Body of pancreas (tissue), 4 donors: Measurements from ENCODE around the gene RGS6. TPM values are rescaled to one million over a fixed set of nuclear protein-coding genes. Genes with fewer than 3 reads are reported as not detected.

ENCODE experiments used
- ATAC-seq: fragments of 150-250 bp; one replicate; pipeline ENCODE4 v1.9.1; 2016
- DNase-seq, 4 donors: peaks; one replicate each; pipeline ENCODE4 v3.0.0-alpha.2; 2019
- H3K27ac ChIP-seq, 4 donors: fragments of 200-600 bp; sonication (generic); 1 replicate in 3 of 4; 2 replicates in 1 of 4; pipeline versions ENCODE4 v1.5.1 to v1.6.1; 2016 to 2019; ENCODE audit warnings: mild to moderate bottlenecking in 1 of 4, mixed read lengths in 1 of 4, moderate library complexity in 1 of 4
- H3K27me3 ChIP-seq, 2 donors: fragments of 200-600 bp; sonication (generic); one replicate each; pipeline ENCODE4 v1.6.0; 2016; ENCODE audit warnings: mild to moderate bottlenecking in 1 of 2
- H3K36me3 ChIP-seq, 2 donors: fragments of 200-600 bp; sonication (generic); replicated peaks in 1 of 2; 2 replicates each; pipeline ENCODE4 v1.5.1; 2016; ENCODE audit warnings: low read depth in 2 of 2; ENCODE audit not compliant: insufficient read depth in 1 of 2
- H3K4me1 ChIP-seq: fragments of 200-600 bp; sonication (generic); one replicate; pipeline ENCODE4 v1.6.0; 2016
- H3K4me3 ChIP-seq, 2 donors: fragments of 200-600 bp; sonication (generic); 1 replicate in 1 of 2; 2 replicates in 1 of 2; pipeline ENCODE4 v1.5.1; 2016 to 2019
- H3K9me3 ChIP-seq, 3 donors: fragments of 200-600 bp; sonication (generic); 1 replicate in 2 of 3; 2 replicates in 1 of 3; pipeline ENCODE4 v1.5.1; 2016
- CTCF ChIP-seq, 7 experiments: fragments of 450-650 bp in 4 of 7; fragments of 200-600 bp in 3 of 7; sonication (generic) in 3 of 7; IDR thresholded peaks; one replicate each; pipeline ENCODE4 v1.5.1; 2016 to 2019; ENCODE audit warnings: antibody characterized with exemption in 7 of 7
- POLR2A ChIP-seq, 3 donors: fragments of 450-650 bp; IDR thresholded peaks; one replicate each; pipeline ENCODE4 v1.6.1; 2016; ENCODE audit warnings: antibody characterized with exemption in 3 of 3, mild to moderate bottlenecking in 2 of 3
- WGBS, 2 donors: methylation state at CpG; one replicate each; pipeline ENCODE4 v1.1.5; 2017; 5-methylcytosine and 5-hydroxymethylcytosine counted together
- intact Hi-C: fragments of 100-400 bp; cut with DNase I; formaldehyde crosslinking; loops from one replicate; pipeline ENCODE4 v1.15.1; 2023
- total RNA-seq, 2 donors: library from RNA; depleted of rRNA; stranded (reverse); fragments of >200 nt; gene quantifications; one replicate each; pipeline ENCODE4 v1.1.0, GENCODE V29; 2016

Gene RGS6
- total RNA-seq, 2 donors from 2014 or later: 0.26 to 1.3 TPM

- intact Hi-C loops: no loop called here
- TF ChIP-seq POLR2A (IDR thresholded peaks at IDR 0.05): no peak
- no peak for TF ChIP-seq CTCF (IDR thresholded peaks at IDR 0.05)
- Histone ChIP-seq H3K4me1 (no peaks in the 10 kb centered on the region), H3K4me3 (no peak overlapping the region), H3K9me3 (no peaks in the 10 kb centered on the region), H3K36me3 (no peaks in the 10 kb centered on the region), H3K27me3 (no peaks in the 10 kb centered on the region), H3K27ac (no peak overlapping the region)
- WGBS, 2 donors: 72 to 78% methylated on average over 3 of the region's 3 CpGs
- DNase-seq: no peak
- no peak for ATAC-seq
These were observed 240.4 kb downstream of the RGS6 start for GRCh38 chr14:72172597-72172996.

GRCh38 chr14:72173038-72173720 is 240.9 kb downstream of the RGS6 start:
- H3K27ac ChIP-seq: no peak overlapping the region

GRCh38 chr14:72177251-72177650 is 245.0 kb downstream of the RGS6 start:
- intact Hi-C loops: no loop called here
- no peak overlapping the region for H3K27ac ChIP-seq
- peaks cover under 1% of the 10 kb centered on the region for H3K4me1 ChIP-seq
- no peak for TF ChIP-seq POLR2A (IDR thresholded peaks at IDR 0.05)
- TF ChIP-seq CTCF (IDR thresholded peaks at IDR 0.05): no peak
- no peaks in the 10 kb centered on the region for H3K36me3 ChIP-seq
- DNase-seq (no peak), ATAC-seq (no peak)
- no peak overlapping the region for H3K4me3 ChIP-seq
- H3K9me3 ChIP-seq: no peaks in the 10 kb centered on the region
- no peaks in the 10 kb centered on the region for H3K27me3 ChIP-seq
- 89 to 92% methylated on average over 1 of the region's 1 CpG for WGBS, 2 donors

More at GRCh38 chr14:72173038-72173720, 240.9 kb downstream of the RGS6 start:
- DNase-seq (no peak), ATAC-seq (no peak)
- Histone ChIP-seq H3K4me3 (no peak overlapping the region), H3K4me1 (no peaks in the 10 kb centered on the region), H3K27me3 (no peaks in the 10 kb centered on the region), H3K9me3 (no peaks in the 10 kb centered on the region), H3K36me3 (no peaks in the 10 kb centered on the region)
- no peak for TF ChIP-seq CTCF (IDR thresholded peaks at IDR 0.05)
- no peak for TF ChIP-seq POLR2A (IDR thresholded peaks at IDR 0.05)
- WGBS, 2 donors: 57 to 64% methylated on average over 11 of the region's 11 CpGs
- intact Hi-C loops: no loop called here

- Histone ChIP-seq H3K27me3 (no peaks in the 10 kb centered on the region), H3K9me3 (no peaks in the 10 kb centered on the region), H3K27ac (no peak overlapping the region), H3K4me3 (no peak overlapping the region), H3K36me3 (no peaks in the 10 kb centered on the region), H3K4me1 (peaks cover 12% of the 10 kb centered on the region)
- ATAC-seq (no peak), DNase-seq (no peak)
- intact Hi-C loops: no loop called here
- no peak for TF ChIP-seq CTCF (IDR thresholded peaks at IDR 0.05)
- 43 to 45% methylated on average over 3 of the region's 3 CpGs for WGBS, 2 donors
These were observed 246.3 kb downstream of the RGS6 start for GRCh38 chr14:72178517-72178916.
